Measurements from ENCODE around the gene ZNF552.
A peak's percentile ranks its signal among the peaks of the same experiment; 100 is the strongest.

Gene ZNF552

DNA sequence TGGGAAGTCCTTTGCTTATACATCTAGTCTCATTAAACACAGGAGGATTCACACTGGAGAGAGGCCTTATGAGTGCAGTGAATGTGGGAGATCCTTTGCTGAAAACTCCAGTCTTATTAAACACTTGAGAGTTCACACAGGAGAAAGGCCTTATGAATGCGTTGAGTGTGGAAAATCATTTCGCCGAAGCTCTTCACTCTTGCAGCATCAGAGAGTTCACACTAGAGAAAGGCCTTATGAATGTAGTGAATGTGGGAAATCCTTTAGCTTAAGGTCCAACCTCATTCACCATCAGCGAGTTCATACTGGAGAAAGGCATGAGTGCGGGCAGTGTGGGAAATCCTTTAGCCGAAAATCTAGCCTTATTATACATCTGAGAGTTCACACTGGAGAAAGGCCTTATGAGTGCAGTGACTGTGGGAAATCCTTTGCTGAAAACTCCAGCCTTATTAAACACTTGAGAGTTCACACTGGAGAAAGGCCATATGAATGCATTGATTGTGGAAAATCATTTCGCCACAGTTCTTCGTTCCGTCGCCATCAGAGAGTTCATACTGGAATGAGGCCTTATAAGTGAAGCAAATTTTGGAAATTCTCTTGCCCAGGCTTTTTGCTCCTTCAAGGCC lies 35.4 kb downstream of the ZNF552 start:
- no peak for DNase-seq (ENCODE audit: low read depth in 2 of 2)

DNA sequence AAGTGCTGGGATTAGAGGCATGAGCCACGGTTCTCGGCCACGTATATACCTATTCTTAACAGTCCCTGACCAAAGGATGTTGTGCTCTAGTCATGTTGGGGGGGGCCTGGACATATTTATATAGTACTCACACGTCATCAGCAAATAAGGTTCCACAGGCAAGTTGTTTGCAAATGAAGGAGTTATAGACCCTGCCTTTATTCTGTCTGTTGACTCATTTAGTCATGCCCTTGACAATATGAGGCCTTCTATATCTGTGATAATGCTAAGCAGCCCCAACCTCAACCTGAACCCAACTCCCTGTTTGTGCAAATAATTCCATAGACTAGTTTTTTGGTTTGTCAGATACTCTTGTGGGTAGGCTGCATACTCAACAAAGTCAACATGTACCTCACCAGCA lies 36.4 kb downstream of the ZNF552 start:
- DNase-seq (ENCODE audit: low read depth in 2 of 2) = no peak

DNA sequence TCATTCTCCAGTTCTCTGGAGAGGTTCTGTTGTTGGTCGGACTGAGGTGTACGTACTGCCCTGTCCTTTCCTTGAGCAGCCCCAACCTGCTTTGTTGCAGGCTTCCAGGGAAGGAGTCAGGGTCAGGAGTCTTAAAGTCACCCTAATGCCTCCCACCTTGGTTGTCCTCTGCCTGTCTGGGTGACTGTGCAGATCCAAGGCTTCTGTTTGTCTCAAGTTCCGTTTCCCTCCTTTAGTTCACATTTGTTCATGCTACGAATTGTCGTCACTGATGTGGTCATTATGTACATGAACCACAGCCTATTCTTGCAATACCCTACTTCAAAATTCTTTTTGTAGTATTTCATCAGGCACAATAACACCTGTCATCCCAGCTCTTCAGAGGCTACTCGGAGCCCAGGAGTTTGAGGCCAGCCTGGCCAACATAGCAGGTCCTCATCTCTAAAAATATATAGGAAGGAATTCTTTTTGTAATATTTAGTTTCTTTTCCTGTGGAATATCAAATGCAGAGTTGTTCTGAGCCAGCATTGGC lies 37.9 kb downstream of the ZNF552 start:
- no peak for DNase-seq (ENCODE audit: low read depth in 2 of 2)

GRCh38 chr19:57773488-57773887 lies 41.2 kb downstream of the ZNF552 start:
- DNase-seq (ENCODE audit: low read depth in 2 of 2) = no peak

- no peak for DNase-seq (ENCODE audit: low read depth in 2 of 2)
Measured at GRCh38 chr19:57771417-57771816, 43.3 kb downstream of the ZNF552 start.

DNA sequence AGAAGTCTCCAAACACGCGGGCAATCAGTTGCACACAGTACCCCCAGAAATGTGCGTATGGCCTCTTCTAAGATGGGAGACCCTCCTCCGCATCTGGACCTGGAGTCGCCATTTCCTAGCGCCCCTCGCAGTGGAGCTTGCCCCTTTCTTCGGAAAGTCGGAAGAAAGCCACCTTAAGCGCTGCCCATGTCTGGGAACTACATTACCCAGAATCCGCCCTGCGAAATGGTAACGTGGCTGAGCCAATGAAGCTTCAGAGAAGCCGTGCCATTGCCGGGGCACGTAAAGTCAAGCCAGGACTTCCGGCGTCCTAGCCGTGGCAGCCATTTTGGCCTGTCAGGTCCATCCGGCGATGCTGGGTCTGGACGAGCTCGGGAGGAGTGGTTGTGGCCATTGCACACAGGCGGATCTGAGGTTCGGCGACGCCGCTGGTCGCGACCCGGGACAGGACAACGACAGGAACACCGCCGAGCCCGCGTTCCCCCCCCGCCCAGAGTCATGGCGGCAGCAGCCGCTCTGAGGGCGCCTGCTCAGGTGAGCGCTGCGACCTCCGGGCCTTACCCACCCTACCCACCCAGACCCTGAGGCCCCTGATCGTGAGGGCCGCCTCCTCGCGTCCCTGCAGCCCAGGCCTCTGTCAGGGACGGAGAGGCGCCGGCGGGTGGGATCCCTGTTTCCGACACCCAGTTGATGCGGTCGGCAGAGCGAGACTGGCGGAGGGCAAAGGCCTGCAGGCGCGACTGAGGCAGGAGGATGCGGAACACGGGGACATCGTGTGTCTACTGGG lies 45.2 kb downstream of the ZNF552 start, which contains the start of gene ZNF586:
Gene ZNF586, plus strand, starts transcription at position 332 of the 787 bp plus-strand sequence. Its CDS starts 167 bp downstream, at position 499.
- DNase-seq (ENCODE audit: low read depth in 2 of 2) = peak; percentile 70

DNA sequence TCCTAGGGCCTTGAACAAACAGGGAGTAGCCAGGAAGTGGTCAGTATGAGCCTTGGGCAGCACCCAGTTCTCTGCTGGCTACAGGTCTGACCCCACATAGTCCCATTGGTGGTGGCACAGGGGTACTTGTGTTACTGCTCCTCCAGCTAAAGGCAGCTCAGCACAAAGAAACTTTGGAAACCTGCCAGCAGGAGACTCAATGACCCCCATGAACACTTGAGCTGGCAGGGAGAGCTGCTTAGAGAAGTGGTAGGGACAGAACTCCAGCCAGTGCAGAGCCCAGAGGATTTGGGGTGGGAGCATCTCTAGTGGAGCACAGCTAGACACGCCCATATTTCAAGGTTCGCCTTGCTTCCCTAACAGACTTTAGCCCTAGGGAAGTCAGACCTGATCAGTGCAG lies 55.6 kb downstream of the ZNF552 start:
- DNase-seq (ENCODE audit: low read depth in 2 of 2) = no peak

DNA sequence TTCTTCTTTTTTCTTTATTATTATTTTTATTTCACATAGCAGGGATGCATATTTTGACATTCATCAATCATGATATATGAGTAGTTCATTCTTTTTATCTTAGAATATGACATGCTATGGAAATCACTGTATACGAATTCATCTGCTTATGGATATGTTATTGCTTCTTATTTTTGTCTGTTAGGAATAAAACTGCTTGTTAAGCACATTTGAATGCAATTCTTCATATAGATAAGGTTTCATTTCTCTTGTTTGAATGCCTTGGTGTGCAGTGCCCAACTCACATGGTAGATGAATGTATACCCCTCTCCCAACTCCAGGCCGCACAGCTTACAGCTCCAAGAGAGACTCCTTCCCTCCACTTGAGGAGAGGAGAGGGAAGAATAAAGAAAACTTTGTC lies 56.8 kb downstream of the ZNF552 start:
- DNase-seq (ENCODE audit: low read depth in 2 of 2) = no peak
